ENCODE data around the gene PPIB.

PPIB gene

GRCh38 chr15:64157599-64158125 is 5.2 kb downstream of the PPIB start:
- DNase-seq, result no peak

GRCh38 chr15:64156652-64157331 is 6.0 kb downstream of the PPIB start:
- no peak for DNase-seq

GRCh38 chr15:64155802-64156651 is 6.8 kb downstream of the PPIB start:
- DNase-seq, result no peak

GRCh38 chr15:64153480-64154367 is 9.1 kb downstream of the PPIB start:
- DNase-seq, result peak; percentile 79

GRCh38 chr15:64152507-64153387 is 10.1 kb downstream of the PPIB start:
- no peak for DNase-seq

GRCh38 chr15:64151727-64152506 is 10.9 kb downstream of the PPIB start, which contains the start of gene SNX22:
SNX22 (plus strand) TSS chr15:64151731; CDS start chr15:64151776, 45 bp downstream.
- DNase-seq, result no peak

GRCh38 chr15:64149893-64150578 is 12.8 kb downstream of the PPIB start:
- DNase-seq, result no peak

DNA sequence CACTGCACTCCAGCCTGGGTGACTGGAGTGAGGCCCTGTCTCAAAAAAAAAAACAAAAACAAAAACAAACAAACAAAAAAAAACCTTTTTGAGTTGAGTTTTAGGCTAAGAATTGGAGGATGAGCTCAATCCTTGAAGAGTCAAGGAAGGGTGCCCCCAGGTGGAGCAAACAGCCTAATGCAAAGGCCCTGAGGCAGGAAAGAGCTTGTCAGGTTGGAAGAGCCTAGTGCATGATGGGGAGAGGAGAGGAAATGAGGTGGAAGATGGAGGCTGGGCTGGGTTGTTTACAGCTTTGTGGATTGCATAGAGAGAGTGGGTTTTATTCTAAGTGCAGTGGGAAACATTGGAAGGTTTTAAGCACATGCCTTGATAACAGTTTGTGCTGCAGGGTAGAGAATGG is 13.4 kb downstream of the PPIB start:
- no peak for DNase-seq

DNA sequence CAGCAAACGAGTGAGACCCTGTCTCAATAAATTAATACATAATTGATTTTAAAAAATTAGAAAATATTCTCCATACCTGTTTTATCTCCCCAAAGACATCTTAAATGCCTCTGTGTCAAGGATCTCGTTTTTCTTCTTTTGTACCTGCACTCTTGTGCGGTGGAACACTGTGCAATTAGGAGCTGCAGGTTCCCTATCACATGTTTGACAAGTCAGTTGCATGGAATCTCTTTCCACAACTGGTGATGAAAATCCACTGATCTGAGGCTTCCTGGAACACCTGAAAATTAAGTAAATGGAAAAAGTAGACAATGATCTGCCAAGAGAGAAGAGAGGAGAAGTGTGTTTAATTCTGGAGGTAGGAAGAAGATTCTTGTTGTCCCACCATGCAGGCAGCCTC is 14.2 kb downstream of the PPIB start:
- DNase-seq, result no peak

DNA sequence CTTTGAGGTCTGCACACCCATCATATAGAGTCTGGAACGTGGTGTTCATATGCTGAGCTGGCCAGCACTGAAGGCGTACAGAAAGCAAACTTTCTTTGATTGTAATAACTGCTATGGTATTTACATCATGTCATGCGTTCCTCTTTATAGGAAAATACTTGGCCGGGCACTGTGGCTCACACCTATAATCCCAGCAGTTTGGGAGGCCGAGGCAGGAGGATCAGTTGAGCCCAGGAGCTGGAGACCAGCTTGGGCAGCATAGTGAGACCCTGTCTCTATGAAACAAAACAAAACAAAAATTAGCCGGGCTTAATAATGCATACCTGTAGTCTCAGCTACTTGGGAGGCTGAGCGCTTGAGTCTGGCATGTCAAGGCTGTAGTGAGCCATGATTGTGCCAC is 14.7 kb downstream of the PPIB start:
- no peak for DNase-seq

- DNase-seq, result no peak
These were observed 15.7 kb downstream of the PPIB start for GRCh38 chr15:64146885-64147681.

DNA sequence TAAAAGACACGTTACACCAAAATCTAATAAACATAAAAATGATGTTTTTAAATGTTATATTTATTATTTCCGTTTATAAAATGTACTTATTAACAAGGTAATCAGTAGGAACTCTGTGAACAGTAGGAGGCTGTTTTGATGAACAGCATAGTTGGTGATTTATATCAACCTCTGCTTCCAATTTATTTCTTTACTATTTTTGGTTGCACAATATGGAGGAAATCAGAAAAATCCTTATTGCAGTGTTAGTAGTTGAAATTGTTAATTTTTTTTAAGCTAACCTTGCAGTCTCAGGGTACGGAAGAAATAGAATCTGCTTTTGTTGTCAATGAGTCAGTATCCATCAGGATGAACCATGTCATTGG is 16.3 kb downstream of the PPIB start:
- DNase-seq, result no peak

DNA sequence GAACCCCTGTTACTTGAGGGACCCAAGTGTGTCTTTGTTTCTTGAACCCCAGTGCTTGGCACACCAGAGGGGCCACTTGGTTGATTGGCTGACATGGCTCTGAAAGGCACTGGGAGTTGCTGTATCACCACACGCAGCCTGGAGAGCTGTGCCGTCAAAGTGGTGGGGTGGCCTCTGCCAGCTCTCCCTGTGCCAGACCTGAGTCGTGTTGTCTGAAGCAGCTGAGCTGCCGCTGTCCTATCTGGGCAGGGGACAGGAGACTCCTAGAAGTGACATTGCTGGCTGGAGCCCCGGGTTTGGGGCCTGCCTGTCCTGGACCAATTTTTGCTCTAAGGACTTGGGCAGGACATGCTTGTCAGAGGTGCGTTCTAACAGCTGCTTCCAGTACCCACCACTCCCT is 16.8 kb downstream of the PPIB start:
- no peak for DNase-seq

DNA sequence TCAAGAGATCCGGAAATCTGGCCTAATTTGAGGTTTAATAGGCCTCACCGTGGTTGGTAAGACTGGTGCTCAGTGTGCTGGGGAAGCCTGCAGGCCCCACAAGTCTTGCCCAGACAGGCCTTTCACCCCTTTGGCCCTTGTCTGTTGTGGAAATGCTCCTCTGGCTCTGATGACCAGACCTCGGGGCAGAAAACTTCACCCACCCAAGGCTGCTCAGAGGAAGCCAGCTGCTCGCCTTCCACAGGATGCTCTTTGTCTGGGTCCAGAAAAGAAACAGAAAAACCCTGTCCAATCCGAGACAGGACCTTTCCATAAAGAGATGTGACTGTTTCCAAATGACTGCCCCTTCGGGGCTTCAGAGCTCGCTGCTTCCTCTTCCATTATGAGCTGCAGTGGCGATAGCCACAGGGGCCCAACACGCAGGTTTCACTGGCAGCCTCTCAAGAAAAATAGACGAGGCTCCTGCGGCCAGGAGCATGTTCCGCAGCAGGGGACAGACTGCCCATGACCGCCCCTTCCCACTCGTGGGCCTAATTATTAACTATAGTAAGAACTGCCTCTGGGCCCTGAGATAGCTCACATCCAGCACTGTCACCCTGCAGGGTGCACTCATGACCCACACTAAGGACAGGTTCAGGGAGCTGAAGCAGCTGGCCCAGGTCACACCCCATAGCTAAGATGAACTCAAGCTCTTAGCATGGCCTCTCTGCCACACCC is 18.1 kb downstream of the PPIB start:
- no peak for DNase-seq

GRCh38 chr15:64144192-64144564 is 18.6 kb downstream of the PPIB start:
- no peak for DNase-seq

DNA sequence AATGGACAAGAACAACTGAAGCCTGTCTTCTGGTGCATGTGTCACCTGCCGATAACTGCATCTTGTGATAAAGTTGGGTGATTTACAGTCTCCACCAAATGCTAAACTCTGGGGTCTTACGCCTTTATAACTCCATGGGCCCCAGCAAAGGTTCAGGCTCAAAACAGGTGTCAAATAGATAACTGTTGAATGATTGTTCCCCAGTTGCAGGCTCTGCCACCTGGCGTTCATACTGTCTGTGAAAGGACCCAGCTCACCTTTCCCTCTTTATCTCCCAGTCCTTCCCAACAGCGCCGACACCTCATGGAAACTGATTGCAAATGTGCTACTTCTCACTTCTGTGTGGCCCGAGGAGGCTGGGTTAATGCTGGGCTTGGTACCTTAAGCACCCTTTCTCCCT is 19.5 kb downstream of the PPIB start:
- no peak for DNase-seq

- DNase-seq, result no peak
These were observed 20.9 kb downstream of the PPIB start for GRCh38 chr15:64141798-64142512.

- DNase-seq, result no peak
These were observed 24.4 kb downstream of the PPIB start for GRCh38 chr15:64138331-64138941.
